CD4-positive, alpha-beta T cell treated with Interferon alpha-2 for 1 hour (primary cell): ENCODE data around the gene SPOCK2.

Experiments used
- DNase-seq, 2 donors: peaks; one replicate each; pipeline ENCODE4 v3.0.0-alpha.2; 2020 to 2022

SPOCK2 gene

DNA sequence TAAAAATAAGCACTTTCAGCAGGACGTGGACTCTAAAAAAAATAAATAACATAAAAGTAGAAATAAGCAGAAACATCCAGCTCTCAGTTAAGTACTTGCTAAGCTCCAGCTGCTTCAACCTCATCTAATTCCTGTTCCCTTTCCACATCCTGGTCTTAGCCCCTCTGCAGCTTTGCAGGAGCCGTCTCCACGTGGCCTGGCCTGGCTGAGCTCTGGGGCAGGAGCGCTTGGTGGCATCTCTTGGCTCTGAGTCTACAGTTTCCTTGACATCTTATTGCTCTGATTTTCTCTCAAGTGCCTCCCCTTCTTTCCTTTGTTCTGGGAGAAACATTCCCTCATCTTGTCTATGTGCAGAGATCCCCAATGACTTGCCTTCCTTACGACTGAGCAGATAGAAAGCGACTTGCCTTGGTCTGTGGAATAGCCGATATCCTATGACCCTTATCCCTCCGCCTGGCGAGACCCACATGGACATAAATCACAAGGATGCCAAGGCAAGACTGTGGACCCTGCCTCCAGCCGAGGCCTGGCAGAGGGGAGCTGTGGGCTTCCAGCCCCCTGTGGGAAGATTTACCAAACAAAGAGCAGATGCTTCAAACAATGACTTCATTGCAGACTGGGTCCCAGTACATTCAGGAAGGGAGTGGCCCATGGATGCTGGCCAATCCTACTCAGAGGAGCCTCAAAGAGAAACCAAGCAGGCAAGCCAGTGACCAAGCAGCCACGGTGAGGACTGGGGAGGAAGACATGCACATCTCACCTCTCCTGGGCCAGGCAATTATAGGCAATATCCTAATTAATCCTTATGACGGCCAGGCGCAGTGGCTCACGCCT, 61.9 kb downstream of the SPOCK2 start:
- no peak for DNase-seq

DNA sequence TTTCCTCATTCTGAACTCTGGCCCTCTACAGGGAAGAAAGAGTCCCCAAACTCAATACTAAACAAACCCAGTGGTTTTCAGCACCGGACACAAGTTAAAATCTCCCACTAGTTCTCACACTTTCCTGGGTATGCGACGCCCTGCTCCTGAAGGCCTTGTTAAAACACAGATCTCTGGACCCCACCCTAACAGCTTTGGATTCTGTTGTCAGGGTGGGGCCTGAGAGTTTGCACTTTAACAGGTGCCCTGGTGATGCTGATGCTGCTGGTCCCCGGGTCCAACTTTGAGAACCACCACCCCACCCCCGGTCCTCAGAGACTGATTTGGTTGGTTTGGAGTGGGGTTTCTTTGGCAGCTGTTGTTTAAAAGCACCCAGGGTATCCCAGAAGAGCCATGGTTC, 62.5 kb downstream of the SPOCK2 start:
- no peak for DNase-seq

- no peak for DNase-seq
Measured at GRCh38 chr10:72025400-72025799, 63.0 kb downstream of the SPOCK2 start.

GRCh38 chr10:72024596-72024995, 63.8 kb downstream of the SPOCK2 start:
- no peak for DNase-seq

GRCh38 chr10:72022228-72022627, 66.1 kb downstream of the SPOCK2 start:
- DNase-seq = no peak

DNA sequence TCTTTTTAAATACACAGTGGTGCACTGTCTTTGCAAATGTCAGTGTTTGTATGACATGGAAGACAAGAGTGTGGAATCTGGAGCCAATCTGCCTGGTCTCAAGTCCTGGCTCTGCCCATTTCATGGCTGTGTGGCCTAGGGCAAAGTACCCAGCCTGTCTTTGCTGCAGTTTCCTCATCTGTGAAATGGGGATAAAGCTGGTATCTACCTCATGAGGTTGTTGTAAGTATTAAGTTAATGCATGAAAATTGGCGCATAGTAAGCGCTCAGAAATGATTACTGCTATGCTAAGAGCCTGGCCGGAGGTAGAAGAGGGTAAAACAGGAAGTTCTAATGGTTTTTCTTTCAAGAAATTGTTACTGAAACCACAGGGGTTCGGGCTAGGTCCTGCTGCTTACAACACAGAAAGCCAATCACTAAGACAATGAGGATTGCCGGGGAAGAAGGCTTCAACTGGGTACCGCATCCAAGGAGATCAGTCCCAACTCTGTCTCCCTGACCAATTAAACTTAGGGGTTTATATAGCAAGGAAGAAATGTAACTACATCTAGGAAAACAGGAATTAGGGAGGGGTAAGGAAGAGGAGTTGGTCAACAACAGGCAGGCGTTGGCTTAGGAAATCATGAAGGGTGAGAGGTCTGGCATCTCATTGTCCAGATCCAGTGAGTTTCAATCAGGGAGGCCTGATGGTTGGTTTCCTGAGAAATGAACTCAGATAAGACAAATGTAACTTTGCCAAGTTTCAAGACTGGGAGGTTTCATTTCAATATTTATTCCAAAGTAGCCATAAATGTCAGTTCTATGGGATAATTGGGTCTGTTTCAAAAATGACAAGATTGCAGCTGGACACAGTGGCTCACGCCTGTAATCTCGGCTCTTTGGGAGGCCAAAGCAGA, 67.2 kb downstream of the SPOCK2 start:
- no peak for DNase-seq

DNA sequence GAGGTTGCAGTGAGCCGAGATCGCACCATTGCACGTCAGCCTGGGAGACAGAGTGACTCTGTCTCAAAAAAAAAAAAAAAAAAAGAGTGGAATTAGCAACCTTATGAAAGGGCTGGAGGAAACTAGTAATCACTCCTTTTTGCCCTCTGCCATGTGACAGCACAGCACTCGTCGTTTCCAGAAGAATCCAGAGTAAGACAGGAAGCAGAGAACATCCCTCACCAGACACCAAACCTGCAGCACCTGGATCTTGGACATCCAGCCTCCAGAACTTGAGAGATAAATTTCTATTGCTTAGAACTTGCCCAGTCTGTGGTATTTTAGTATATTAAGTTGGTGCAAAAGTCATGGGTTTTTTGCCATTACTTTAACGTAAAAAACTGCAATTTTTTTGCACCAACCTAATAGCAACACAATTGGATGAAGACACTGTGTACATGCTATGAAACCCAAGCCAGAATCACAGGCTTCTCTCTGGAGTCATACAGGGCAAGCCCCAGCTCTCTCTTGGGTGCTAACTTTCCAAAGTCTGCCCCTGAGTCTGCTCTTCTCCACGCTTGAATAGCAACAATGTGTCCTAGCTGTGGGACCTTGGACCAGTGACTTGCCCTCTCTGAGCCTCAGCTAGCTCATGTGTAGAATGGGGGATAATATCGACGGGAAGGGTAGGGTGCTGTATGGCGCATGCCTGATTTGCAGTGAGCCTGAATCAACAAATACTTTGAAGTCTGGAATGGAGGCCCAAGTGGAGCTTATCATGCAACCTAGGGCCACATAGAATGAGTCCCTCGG, 69.1 kb downstream of the SPOCK2 start:
- no peak for DNase-seq

DNA sequence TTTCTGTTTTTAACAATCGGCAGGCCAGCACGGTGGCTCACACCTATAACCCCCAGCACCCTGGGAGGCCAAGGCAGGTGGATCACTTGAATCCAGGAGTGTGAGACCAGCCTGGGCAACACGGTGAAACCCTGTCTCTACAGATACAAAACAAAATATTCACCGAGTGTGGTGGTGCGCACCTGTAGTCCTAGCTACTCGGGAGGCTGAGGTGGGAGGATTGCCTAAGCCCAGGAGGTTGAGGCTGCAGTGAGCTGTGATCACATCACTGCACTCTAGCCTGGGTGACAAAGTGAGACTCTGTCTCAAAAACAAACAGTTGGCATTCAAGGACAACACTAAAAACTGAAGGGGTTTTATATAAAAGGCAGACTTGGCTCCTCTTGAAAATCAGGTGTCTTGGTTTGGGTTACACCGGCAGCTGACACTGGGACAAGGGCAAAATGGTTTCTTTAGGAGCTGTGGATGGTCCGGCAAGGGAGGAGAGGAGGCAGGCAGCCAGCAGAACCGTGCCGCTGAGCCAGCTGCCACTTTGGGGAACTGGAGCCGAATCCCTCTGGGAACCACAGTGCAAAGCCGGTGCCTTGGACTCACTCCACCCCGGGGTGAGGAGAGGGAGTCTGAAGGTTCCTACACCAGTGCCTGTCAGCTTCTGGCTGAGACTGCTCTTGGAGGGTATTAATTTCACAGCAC, 71.6 kb downstream of the SPOCK2 start:
- DNase-seq = no peak

DNA sequence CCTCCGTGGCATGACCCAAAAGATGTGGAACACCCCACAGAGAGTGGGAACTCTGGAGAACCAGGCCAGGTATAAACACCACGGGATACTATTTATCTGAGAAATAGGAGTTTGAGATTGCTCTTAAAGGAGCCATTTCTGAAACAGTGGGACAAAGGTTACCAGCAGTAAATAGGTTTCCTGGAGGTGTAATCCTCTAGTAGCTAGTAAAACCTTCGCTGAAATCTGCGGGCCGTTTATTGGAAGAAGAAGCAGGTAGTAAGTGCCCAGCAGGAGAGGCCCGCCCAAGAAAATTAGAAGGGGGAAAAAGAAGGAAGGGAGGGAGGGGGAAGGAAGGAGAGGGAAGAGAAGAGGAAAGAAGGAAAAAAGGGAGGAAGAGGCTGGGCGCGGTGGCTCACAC, 72.5 kb downstream of the SPOCK2 start:
- no peak for DNase-seq

- no peak for DNase-seq
Measured at GRCh38 chr10:72014785-72015480, 73.4 kb downstream of the SPOCK2 start.

DNA sequence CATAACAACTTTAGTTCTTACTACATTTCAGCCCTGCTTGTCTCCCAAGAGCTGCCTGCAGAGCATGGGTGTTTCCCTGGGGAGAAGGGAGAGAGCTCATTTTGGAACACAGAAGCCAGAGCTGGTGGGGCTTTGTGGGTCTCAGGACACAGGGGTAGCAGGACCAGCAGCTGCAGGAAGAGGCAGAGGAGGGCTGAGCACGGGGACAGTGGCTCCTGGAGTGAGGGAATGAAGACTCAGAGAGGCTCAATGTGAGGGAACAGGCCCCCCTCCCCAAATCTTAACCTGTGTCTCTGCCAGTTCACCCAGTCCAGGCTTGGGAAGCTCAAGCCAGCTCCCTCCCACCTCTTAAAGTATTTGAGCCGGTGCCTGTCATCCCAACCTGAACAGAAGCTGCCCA, 74.2 kb downstream of the SPOCK2 start:
- no peak for DNase-seq

- no peak for DNase-seq
Measured at GRCh38 chr10:72013202-72013945, 75.0 kb downstream of the SPOCK2 start.

- no peak for DNase-seq
Measured at GRCh38 chr10:72012796-72013195, 75.6 kb downstream of the SPOCK2 start.

GRCh38 chr10:72011976-72012512, 76.3 kb downstream of the SPOCK2 start:
- DNase-seq = no peak

- no peak for DNase-seq
Measured at GRCh38 chr10:72011468-72011867, 76.9 kb downstream of the SPOCK2 start.

DNA sequence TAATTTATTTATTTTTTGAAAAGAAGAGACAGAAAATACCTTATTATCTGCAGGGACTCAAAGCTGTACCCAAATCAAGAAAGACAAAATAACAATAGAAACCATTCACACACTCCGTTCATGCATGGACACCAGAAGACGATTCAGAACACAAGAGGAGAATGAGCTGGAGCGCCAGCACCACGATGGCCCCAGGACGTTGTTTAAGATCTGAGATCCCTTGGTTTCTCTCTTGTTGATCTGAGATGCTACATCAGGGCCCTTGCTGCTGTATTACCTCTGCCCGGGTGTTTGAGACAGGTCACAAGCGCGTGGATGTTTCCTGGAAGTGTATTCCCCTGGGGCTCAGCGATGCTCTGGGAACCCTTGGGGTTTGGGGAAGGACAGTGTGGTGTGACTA, 77.3 kb downstream of the SPOCK2 start:
- DNase-seq = no peak

DNA sequence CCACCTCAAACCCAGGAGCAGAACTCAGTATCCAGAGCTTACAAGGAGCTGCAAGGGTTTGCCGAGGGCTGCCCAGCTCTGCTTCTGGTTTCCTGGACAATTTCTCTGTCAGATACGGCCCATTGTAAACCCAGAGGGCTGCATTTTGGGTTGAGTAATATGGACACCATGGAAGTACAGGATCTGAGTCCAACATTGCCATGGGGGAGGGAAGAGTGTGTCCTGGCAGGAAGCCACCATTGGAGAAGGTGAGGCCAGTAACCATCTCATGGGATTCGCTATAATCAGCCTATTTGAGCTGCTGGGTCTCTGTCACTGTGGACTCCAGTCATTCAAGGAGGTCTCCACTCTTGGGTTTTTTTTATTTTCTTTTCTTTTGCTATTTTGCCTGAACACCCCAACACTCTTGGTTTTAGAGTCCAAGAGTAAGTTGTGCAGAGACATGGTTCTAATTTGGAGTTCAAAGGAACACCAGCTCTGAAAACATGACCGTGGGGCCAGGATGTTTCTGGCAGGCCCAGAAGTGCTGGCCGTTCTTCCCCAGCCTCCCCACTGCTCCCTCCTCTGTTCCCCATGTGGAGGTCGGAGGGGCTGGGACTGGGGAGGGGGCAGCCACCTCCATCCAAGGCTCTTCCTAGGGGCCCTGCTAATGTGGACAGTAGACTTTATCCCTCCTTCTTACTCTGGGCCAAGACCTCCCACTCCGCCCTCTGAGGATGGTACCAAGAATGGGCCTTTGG, 77.9 kb downstream of the SPOCK2 start:
- no peak for DNase-seq

DNA sequence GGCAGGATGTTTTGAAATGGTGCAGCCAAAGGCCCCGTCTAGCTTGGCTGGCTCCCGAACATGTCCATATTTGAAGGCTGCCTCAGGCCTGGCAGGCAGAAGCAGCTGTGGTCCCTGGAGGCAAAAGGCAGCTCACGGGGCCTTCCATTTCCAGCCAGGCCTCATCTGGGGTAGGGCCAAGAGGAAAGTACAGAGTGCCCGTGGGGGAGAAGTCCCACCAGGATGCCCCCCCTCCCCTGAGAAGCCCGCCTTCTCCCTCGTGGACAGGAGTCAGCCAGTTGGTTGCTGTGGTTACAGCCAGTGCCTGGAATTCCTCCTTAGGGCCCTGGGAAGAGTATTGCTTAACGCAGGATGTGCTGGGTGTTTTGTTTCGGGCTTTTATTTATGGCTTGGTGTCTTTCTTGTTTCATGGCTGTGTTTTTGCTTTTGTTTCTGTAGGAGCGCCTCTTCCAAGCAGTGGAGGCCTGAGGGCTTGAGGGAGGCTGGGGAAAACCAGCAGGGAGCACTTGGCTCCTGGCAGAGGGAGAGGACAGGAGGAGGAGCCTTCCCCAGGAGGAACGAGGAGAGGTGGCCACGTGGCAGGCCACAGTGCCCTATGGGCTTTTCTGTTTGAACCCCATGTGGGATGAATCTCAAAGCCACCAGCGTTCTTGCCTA, 78.8 kb downstream of the SPOCK2 start:
- DNase-seq = no peak

- no peak for DNase-seq
Measured at GRCh38 chr10:72009051-72009424, 79.3 kb downstream of the SPOCK2 start.
